Measurements from ENCODE around the gene CTTNBP2.

CTTNBP2 gene

GRCh38 chr7:117830422-117830954, 42.8 kb downstream of the CTTNBP2 start:
- Histone ChIP-seq H3K36me3 (no peaks in the 10 kb centered on the region), H3K4me3 (ENCODE audit: low read depth in 1 of 2, low read length in 1 of 2) (no peak overlapping the region), H3K27ac (no peak overlapping the region), H3K27me3 (no peaks in the 10 kb centered on the region), H3K4me1 (ENCODE audit: control insufficient read depth in 1 of 2, insufficient read depth in 1 of 2, low read depth in 1 of 2, low read length in 1 of 2) (no peaks in the 10 kb centered on the region), H3K9me3 (no peaks in the 10 kb centered on the region)
- TF ChIP-seq CTCF (IDR thresholded peaks at IDR 0.05): no peak

DNA sequence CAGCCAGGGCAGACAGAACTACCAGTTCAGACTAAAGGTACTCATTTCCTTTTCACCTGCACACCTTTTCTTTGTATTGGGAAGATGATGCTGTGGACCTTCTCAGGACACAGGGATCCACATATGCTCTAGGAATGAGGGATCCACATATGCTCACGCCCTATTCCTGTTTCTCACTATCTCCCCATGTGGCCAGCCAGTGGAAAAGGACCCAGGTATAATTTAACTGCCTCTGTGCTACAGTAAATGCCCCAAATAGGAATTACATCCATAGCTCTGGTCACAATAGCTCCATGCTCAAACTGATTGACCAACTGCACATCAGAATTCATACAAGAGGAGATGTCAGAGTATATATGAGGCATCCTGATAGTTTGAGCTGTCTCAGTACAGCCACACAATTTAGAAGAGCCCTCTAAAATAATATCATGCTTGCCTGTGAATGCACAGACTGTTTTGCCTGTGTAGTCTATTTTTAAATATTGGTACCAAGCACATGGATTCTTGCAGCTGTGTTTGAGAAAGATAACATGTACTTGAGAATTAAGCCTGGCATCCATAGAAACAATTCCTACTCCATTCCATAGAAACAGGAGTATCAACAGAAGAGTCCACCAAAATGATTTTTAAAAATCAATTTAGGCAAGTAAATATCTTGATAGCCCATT, 43.7 kb downstream of the CTTNBP2 start:
- no peak for TF ChIP-seq CTCF (IDR thresholded peaks at IDR 0.05)
- Histone ChIP-seq H3K9me3 (no peaks in the 10 kb centered on the region), H3K36me3 (no peaks in the 10 kb centered on the region), H3K4me1 (ENCODE audit: control insufficient read depth in 1 of 2, insufficient read depth in 1 of 2, low read depth in 1 of 2, low read length in 1 of 2) (no peaks in the 10 kb centered on the region), H3K4me3 (ENCODE audit: low read depth in 1 of 2, low read length in 1 of 2) (no peak overlapping the region), H3K27me3 (no peaks in the 10 kb centered on the region), H3K27ac (no peak overlapping the region)

DNA sequence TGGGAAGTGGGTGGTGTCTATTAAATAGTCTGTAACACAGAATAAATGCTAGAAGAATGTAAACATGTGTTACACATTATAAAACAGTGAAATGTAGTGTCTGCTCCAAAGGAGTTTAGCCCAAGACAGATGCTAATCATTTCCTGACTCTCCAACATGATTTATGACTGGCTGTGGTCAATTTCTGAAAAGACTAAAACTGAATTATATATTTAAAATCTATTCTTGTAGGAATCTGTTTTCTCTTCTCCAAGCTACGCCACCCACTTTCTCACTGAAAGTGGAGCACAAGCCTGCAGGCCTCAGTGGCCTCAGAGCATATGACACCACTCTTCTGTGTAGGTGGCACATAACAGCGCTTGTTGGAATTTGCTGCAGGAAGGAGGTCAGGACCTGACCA, 44.4 kb downstream of the CTTNBP2 start:
- H3K9me3 ChIP-seq: no peaks in the 10 kb centered on the region
- TF ChIP-seq CTCF (IDR thresholded peaks at IDR 0.05): no peak

GRCh38 chr7:117827862-117828261, 45.4 kb downstream of the CTTNBP2 start:
- no peak for TF ChIP-seq CTCF (IDR thresholded peaks at IDR 0.05)
- H3K36me3 ChIP-seq: no peaks in the 10 kb centered on the region
- H3K4me1 ChIP-seq (ENCODE audit: control insufficient read depth in 1 of 2, insufficient read depth in 1 of 2, low read depth in 1 of 2, low read length in 1 of 2): no peaks in the 10 kb centered on the region
- no peaks in the 10 kb centered on the region for H3K9me3 ChIP-seq
- no peak overlapping the region for H3K4me3 ChIP-seq (ENCODE audit: low read depth in 1 of 2, low read length in 1 of 2)
- H3K27me3 ChIP-seq: no peaks in the 10 kb centered on the region
- no peak overlapping the region for H3K27ac ChIP-seq

More for the DNA sequence above, 44.4 kb downstream of the CTTNBP2 start:
- Histone ChIP-seq H3K36me3 (no peaks in the 10 kb centered on the region), H3K27ac (no peak overlapping the region), H3K27me3 (no peaks in the 10 kb centered on the region), H3K4me1 (ENCODE audit: control insufficient read depth in 1 of 2, insufficient read depth in 1 of 2, low read depth in 1 of 2, low read length in 1 of 2) (no peaks in the 10 kb centered on the region), H3K4me3 (ENCODE audit: low read depth in 1 of 2, low read length in 1 of 2) (no peak overlapping the region)

DNA sequence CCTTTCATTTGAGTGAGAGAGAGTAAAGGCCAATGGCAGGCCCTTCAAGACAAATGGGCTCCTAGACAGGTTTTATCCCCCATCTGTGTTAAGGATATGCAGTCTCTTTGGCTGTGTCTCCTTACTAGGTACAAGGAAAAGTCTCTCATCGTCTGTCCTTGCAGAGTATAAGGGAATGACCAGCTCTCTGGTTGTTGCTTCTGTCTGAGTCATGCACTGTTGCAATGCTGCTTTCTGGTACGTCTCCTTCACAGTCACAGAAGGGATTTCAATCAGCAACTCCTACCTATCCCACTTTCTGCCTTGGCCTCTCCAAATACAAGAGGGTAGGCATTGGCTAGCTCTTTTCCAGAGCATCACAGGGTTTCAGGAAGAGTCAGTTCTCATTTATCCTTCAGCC, 48.1 kb downstream of the CTTNBP2 start:
- Histone ChIP-seq H3K36me3 (no peaks in the 10 kb centered on the region), H3K4me3 (ENCODE audit: low read depth in 1 of 2, low read length in 1 of 2) (no peak overlapping the region), H3K27ac (no peak overlapping the region), H3K9me3 (no peaks in the 10 kb centered on the region), H3K4me1 (ENCODE audit: control insufficient read depth in 1 of 2, insufficient read depth in 1 of 2, low read depth in 1 of 2, low read length in 1 of 2) (no peaks in the 10 kb centered on the region), H3K27me3 (no peaks in the 10 kb centered on the region)
- no peak for TF ChIP-seq CTCF (IDR thresholded peaks at IDR 0.05)
